Osteocyte (in vitro differentiated cells): ENCODE data around the gene TMEM14C. TPM values are rescaled to one million over a fixed set of nuclear protein-coding genes. Genes with fewer than 3 reads are reported as not detected.
"Not testable (repeated sequence)": the region's sequence is repeated elsewhere in the genome, so short reads cannot be mapped to it uniquely, and the experiment has no call there.

Experiments
- DNase-seq: peaks from one replicate; pipeline ENCODE4 v3.0.0; 2021; ENCODE audit warnings: mixed read lengths; ENCODE audit not compliant: unreplicated experiment; ENCODE audit errors: extremely low spot score
- H3K27ac Mint-ChIP-seq: one replicate; pipeline ENCODE4 v1.8.0; 2021; ENCODE audit warnings: mild to moderate bottlenecking, mixed read lengths; ENCODE audit not compliant: unreplicated experiment
- H3K27me3 Mint-ChIP-seq: one replicate; pipeline ENCODE4 v1.8.0; 2021; ENCODE audit warnings: mixed read lengths; ENCODE audit not compliant: unreplicated experiment
- H3K36me3 Mint-ChIP-seq: one replicate; pipeline ENCODE4 v1.8.0; 2021; ENCODE audit warnings: mixed read lengths; ENCODE audit not compliant: unreplicated experiment
- H3K4me1 Mint-ChIP-seq: one replicate; pipeline ENCODE4 v1.8.0; 2021; ENCODE audit warnings: mixed read lengths; ENCODE audit not compliant: unreplicated experiment
- H3K4me3 Mint-ChIP-seq: one replicate; pipeline ENCODE4 v1.8.0; 2021; ENCODE audit warnings: mild to moderate bottlenecking, moderate library complexity, mixed read lengths; ENCODE audit not compliant: unreplicated experiment
- H3K9me3 Mint-ChIP-seq: one replicate; pipeline ENCODE4 v1.8.0; 2021; ENCODE audit warnings: mixed read lengths; ENCODE audit not compliant: unreplicated experiment
- total RNA-seq: library from RNA; stranded (reverse); gene quantifications from 2 replicates; pipeline ENCODE4 v1.2.1, GENCODE V29; 2021
- TF ChIP-seq, protein P1 (sequence below): fragments of 200-600 bp; sonication (generic); IDR thresholded peaks from 2 replicates; pipeline ENCODE4 v1.5.0; 2021; ENCODE audit warnings: antibody characterized with exemption, mild to moderate bottlenecking, moderate library complexity

The TMEM14C gene
- total RNA-seq, 1 donor from 2014 or later, result 121 TPM

DNA sequence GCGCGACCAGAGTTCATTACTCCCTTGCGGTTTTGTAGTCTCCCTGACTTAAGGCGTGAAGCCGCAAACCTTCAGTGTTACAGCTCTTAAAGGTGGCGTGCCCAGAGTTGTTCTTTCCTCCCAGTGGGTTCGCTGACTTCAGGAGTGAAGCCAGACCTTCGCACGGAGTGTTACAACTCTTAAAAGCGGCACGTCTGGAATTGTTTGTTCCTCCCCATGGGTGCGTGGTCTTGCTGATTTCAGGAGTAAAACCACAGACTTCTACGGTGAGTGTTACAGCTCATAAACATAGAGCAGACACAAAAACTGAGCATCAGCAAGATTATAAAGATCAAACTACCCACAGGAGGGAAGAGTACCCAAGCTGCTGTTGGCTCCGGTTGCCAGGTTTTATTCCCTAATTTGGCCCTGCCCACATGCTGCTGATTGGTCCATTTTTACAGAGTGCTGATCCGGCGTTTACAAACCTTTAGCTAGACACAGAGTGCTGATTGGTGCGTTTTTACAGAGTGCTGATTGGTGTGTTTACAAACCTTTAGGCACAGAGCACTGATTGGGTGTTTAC, 10.4 kb downstream of the TMEM14C start:
- DNase-seq, result peak; percentile 36
- peak overlapping the region; percentile 90 for H3K27ac Mint-ChIP-seq

DNA sequence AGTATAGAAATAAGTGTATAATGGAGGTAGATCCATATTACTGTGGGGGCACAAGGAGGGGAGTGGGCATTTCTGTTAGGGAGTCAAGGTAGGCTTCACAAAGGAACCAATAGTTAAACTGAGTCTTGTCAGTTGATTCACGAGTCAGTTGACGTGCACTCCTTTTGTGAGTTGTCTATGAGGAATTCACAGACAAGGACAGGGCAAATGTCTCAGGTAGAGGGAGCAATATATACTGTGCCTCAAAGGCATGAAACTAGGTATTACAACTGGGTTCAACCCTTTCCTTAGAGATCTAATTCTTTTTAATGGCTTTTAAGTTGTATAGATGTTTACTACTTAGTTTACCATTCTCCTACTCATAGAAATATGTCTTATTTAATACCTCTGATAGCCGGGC, 11.0 kb downstream of the TMEM14C start:
- Mint-ChIP-seq H3K36me3 (peaks cover 20% of the 10 kb centered on the region), H3K27ac (peak overlapping the region; percentile 90), H3K27me3 (no peaks in the 10 kb centered on the region), H3K9me3 (no peaks in the 10 kb centered on the region), H3K4me1 (peaks cover 23% of the 10 kb centered on the region), H3K4me3 (no peak overlapping the region)
- TF ChIP-seq, protein P1, sequence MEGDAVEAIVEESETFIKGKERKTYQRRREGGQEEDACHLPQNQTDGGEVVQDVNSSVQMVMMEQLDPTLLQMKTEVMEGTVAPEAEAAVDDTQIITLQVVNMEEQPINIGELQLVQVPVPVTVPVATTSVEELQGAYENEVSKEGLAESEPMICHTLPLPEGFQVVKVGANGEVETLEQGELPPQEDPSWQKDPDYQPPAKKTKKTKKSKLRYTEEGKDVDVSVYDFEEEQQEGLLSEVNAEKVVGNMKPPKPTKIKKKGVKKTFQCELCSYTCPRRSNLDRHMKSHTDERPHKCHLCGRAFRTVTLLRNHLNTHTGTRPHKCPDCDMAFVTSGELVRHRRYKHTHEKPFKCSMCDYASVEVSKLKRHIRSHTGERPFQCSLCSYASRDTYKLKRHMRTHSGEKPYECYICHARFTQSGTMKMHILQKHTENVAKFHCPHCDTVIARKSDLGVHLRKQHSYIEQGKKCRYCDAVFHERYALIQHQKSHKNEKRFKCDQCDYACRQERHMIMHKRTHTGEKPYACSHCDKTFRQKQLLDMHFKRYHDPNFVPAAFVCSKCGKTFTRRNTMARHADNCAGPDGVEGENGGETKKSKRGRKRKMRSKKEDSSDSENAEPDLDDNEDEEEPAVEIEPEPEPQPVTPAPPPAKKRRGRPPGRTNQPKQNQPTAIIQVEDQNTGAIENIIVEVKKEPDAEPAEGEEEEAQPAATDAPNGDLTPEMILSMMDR, result no peak
- DNase-seq, result no peak

More for the DNA sequence above, 10.4 kb downstream of the TMEM14C start:
- Mint-ChIP-seq H3K4me1 (peaks cover 23% of the 10 kb centered on the region), H3K4me3 (no peak overlapping the region), H3K36me3 (peaks cover 20% of the 10 kb centered on the region), H3K27me3 (no peaks in the 10 kb centered on the region), H3K9me3 (no peaks in the 10 kb centered on the region)
- TF ChIP-seq, protein P1, result no peak

DNA sequence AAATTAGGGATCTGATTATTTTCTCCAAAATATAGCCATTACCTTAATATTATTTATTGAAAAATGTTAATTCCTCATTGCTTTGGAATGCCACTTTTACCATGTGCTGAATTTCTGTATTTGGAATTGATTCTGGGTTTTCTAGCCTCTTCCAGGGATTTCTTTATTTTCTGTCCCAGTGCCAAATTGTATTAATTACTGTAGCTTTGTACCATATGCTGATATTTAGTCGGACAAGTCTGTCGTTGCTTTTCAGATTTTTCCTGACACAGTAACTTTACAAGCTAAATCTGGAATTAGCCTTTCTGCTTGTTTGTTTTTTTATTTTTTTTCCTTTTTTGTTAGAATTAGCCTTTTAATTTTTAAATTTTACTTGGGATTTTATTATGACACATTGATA, 13.9 kb downstream of the TMEM14C start:
- Mint-ChIP-seq H3K27ac (no peak overlapping the region), H3K36me3 (peaks cover 13% of the 10 kb centered on the region), H3K4me1 (peaks cover 23% of the 10 kb centered on the region), H3K9me3 (no peaks in the 10 kb centered on the region), H3K4me3 (no peak overlapping the region), H3K27me3 (no peaks in the 10 kb centered on the region)
- no peak for DNase-seq
- TF ChIP-seq, protein P1, result no peak

DNA sequence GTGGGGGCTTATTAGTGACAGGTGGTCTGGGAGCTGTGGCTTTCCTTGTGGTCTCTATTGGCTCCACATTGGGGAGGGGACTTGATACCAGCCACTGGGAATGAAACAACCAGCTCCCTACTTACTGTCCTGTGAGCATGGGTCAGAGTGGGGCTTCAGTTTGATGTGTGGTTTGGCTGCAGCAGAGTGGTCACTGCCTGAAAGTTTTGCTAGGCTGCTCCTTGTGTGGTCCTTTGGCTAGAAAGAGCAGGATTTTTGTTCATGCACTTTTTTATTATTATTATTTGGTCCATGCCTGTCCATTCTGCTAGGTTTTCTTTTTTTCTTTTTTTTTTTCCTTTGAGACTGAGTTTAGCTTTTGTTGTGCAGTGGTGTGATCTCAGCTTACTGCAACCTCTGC, 17.2 kb downstream of the TMEM14C start:
- H3K27ac Mint-ChIP-seq, result no peak overlapping the region
- no peaks in the 10 kb centered on the region for H3K27me3 Mint-ChIP-seq
- no peak for DNase-seq
- H3K9me3 Mint-ChIP-seq, result no peaks in the 10 kb centered on the region
- H3K4me1 Mint-ChIP-seq, result peaks cover 8% of the 10 kb centered on the region
- H3K4me3 Mint-ChIP-seq, result no peak overlapping the region
- peaks cover 3% of the 10 kb centered on the region for H3K36me3 Mint-ChIP-seq
- TF ChIP-seq, protein P1, result no peak

DNA sequence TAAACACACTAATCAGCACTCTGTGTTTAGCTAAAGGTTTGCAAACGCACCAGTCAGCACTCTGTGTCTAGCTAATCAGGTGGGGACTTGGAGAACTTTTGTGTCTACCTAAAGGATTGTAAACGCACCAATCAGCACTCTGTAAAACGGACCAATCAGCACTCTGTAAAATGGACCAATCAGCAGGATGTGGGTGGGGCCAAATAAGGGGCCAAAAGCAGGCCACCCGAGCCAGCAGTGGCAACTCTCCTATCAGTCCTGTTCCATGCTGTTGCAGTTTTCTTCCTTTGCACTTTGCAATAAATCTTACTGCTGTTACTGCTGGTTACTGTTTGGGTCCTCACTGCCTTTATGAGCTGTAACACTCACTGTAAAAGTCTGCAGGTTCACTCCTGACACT, 18.8 kb downstream of the TMEM14C start:
- DNase-seq, H3K9me3 Mint-ChIP-seq, H3K27ac Mint-ChIP-seq: not testable (repeated sequence)

DNA sequence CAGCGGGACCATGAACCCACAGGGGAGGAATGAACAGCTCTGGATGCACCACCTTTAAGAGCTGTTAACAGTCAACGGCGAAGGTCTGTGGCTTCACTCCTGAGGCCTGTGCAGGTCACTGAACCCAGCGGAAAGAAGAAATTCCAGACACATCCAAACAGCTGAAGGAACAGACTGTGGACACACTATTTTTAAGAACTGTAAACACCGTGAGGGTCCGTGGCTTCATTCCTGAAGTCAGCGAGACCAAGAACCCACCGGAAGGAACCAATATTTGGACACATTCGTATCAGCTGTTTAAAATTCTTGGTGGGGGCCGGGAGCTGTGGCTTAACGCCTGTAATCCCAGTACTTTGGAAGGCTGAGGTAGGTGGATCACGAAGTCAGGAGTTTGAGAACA, 19.4 kb downstream of the TMEM14C start:
- Mint-ChIP-seq H3K36me3 (peaks cover 3% of the 10 kb centered on the region), H3K27ac (no peak overlapping the region), H3K9me3 (no peaks in the 10 kb centered on the region)

More for the DNA sequence above, 18.8 kb downstream of the TMEM14C start:
- not testable (repeated sequence) for H3K4me1 Mint-ChIP-seq, H3K27me3 Mint-ChIP-seq, H3K4me3 Mint-ChIP-seq, H3K36me3 Mint-ChIP-seq

More for the DNA sequence above, 19.4 kb downstream of the TMEM14C start:
- TF ChIP-seq, protein P1, result no peak
- Mint-ChIP-seq H3K27me3 (no peaks in the 10 kb centered on the region), H3K4me1 (peaks cover 7% of the 10 kb centered on the region), H3K4me3 (no peak overlapping the region)
- no peak for DNase-seq
